Measurements from ENCODE around the gene GLYR1. TPM values are rescaled to one million over a fixed set of nuclear protein-coding genes. Genes with fewer than 3 reads are reported as not detected.

Gene GLYR1
- total and polyA plus RNA-seq, 4 donors = 18.1 to 50.2 (median 40.6) TPM

DNA sequence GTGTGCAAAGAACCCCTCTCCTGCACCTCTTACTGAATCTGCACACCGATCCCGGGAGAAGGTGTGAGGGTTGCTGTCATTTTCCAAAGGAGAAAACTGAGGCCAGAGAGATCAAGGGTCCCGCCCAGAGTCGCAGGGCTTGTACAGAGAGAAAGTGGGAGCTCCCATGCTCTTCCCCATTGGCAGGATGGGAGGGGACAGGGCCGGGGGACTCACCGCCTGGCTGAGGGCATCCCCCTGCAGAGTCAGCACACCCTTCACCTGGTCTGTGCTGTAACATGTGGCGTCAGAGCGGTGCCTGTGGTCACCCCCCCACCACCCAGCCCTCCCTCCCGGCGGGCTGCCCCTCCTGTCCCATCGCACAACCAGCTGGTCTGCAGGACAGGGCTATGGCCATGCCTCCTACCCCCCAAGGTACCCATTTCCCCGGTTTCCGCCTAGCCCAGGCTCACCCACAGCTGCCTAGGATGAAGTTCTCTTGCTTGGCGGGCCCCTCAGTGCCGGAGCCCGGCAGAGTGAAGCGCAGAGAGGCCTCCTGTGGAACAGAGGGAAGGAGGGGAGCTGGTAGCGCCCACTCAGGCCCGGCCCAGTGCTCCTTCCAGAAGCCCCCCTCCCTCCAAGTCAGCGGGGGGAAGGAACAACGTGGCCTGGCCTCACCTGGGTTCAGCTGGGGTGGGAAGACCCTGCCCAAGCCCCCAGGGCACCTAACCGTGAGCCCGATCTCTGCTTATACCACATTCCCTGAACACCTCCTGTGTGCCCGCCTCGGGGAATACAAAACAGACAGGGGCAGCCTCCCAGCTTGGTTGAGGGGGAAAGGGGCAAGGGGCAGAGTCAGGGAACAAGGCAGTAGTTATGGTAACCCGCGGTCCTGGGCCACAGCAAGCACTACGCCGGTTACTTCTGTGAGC is 45.8 kb downstream of the GLYR1 start:
- H3K36me3 ChIP-seq (ENCODE audit: control insufficient read depth in 4 of 4, insufficient read depth in 3 of 4, low read depth in 1 of 4, low read length in 3 of 4) = peaks cover 4 to 23% (median 11%) of the 10 kb centered on the region in 4 donors
- peak overlapping the region; percentile 72 to 89 (median 87) for H3K4me3 ChIP-seq (ENCODE audit: low read depth in 1 of 3, low read length in 3 of 3)
- peak overlapping the region; percentile 30 to 72 for H3K9ac ChIP-seq (ENCODE audit: low read depth in 1 of 2, low read length in 2 of 2)
- H3K9me3 ChIP-seq (ENCODE audit: control insufficient read depth in 4 of 4, low read length in 3 of 4) = no peaks in the 10 kb centered on the region
- no peak for DNase-seq (ENCODE audit: low spot score)
- peak overlapping the region; percentile 70 for H3K27ac ChIP-seq (ENCODE audit: low read depth in 1 of 2, low read length in 2 of 2)
- H3K27me3 ChIP-seq (ENCODE audit: control insufficient read depth in 4 of 4, insufficient read depth in 4 of 4, low read length in 3 of 4) = no peaks in the 10 kb centered on the region
- WGBS = 67% methylated on average over 29 of the region's 29 CpGs
- H3K4me1 ChIP-seq (ENCODE audit: control insufficient read depth in 4 of 4, insufficient read depth in 4 of 4, low read length in 3 of 4) = peaks cover 0 to 37% (median 11%) of the 10 kb centered on the region in 4 donors
- TF ChIP-seq, protein P1, sequence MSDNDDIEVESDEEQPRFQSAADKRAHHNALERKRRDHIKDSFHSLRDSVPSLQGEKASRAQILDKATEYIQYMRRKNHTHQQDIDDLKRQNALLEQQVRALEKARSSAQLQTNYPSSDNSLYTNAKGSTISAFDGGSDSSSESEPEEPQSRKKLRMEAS (IDR thresholded peaks at IDR 0.05) = no peak
- TF ChIP-seq TAF1 (conservative IDR thresholded peaks at IDR 0.05) (no peak), RAD21 (IDR thresholded peaks at IDR 0.05) (no peak), FOXA1 (IDR thresholded peaks at IDR 0.05) (no peak), ZBTB33 (IDR thresholded peaks at IDR 0.05) (no peak), NR2F2 (IDR thresholded peaks at IDR 0.05) (no peak), HNF4A (conservative IDR thresholded peaks at IDR 0.05) (no peak), YY1 (IDR thresholded peaks at IDR 0.05) (no peak)
- TF ChIP-seq, protein P2, sequence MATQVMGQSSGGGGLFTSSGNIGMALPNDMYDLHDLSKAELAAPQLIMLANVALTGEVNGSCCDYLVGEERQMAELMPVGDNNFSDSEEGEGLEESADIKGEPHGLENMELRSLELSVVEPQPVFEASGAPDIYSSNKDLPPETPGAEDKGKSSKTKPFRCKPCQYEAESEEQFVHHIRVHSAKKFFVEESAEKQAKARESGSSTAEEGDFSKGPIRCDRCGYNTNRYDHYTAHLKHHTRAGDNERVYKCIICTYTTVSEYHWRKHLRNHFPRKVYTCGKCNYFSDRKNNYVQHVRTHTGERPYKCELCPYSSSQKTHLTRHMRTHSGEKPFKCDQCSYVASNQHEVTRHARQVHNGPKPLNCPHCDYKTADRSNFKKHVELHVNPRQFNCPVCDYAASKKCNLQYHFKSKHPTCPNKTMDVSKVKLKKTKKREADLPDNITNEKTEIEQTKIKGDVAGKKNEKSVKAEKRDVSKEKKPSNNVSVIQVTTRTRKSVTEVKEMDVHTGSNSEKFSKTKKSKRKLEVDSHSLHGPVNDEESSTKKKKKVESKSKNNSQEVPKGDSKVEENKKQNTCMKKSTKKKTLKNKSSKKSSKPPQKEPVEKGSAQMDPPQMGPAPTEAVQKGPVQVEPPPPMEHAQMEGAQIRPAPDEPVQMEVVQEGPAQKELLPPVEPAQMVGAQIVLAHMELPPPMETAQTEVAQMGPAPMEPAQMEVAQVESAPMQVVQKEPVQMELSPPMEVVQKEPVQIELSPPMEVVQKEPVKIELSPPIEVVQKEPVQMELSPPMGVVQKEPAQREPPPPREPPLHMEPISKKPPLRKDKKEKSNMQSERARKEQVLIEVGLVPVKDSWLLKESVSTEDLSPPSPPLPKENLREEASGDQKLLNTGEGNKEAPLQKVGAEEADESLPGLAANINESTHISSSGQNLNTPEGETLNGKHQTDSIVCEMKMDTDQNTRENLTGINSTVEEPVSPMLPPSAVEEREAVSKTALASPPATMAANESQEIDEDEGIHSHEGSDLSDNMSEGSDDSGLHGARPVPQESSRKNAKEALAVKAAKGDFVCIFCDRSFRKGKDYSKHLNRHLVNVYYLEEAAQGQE (IDR thresholded peaks at IDR 0.05) = no peak

DNA sequence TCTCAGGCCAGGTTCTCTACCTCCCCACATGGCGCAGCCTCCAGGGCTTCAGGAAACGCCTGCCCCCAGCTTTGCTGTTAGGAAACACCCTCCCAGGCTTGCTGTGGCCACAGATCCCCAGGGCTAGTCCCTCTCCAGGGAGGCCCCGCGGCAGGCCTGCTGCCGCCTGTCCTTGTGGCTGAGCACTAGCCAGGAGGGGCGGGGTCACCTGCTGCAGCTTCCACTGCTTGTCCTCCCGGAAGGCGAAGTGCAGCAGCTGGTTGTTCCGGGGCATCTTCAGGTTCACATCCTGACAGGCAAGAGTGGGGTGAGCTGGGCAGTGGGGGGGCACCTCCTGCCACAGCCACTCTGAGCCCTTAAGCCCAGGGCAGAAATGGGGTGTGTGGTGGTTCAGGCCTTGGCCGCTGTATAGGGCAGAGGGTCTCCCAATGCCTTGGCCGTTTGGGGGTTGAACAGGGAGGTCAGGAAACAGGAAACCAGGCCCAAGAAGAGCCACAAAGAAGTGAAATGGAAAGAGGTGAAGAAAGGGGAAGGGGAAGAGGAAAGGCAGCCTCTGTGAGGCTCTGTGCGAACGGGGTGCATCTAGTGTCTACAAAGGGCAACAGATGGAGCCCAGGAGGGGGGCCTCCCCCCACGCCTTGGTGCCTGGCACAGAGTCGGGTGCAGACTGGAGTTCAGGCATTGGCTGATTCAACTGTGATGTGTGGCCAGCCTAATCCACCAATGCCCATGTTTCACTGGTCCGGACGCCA is 46.6 kb downstream of the GLYR1 start:
- Histone ChIP-seq H3K9me3 (ENCODE audit: control insufficient read depth in 4 of 4, low read length in 3 of 4) (no peaks in the 10 kb centered on the region), H3K9ac (ENCODE audit: low read depth in 1 of 2, low read length in 2 of 2) (no peak overlapping the region), H3K27me3 (ENCODE audit: control insufficient read depth in 4 of 4, insufficient read depth in 4 of 4, low read length in 3 of 4) (no peaks in the 10 kb centered on the region), H3K4me1 (ENCODE audit: control insufficient read depth in 4 of 4, insufficient read depth in 4 of 4, low read length in 3 of 4) (peaks cover 0 to 37% (median 11%) of the 10 kb centered on the region in 4 donors), H3K4me3 (ENCODE audit: low read depth in 1 of 3, low read length in 3 of 3) (no peak overlapping the region), H3K36me3 (ENCODE audit: control insufficient read depth in 4 of 4, insufficient read depth in 3 of 4, low read depth in 1 of 4, low read length in 3 of 4) (peaks cover 2 to 26% (median 10%) of the 10 kb centered on the region in 4 donors), H3K27ac (ENCODE audit: low read depth in 1 of 2, low read length in 2 of 2) (no peak overlapping the region)
- TF ChIP-seq FOXA1 (IDR thresholded peaks at IDR 0.05) (no peak), CTCF (IDR thresholded peaks at IDR 0.05; ENCODE audit: low read depth, low read length, missing input control) (no peak), SP1 (IDR thresholded peaks at IDR 0.05) (no peak), NR2F2 (IDR thresholded peaks at IDR 0.05) (peak; percentile 25), YY1 (IDR thresholded peaks at IDR 0.05) (no peak), HNF4G (IDR thresholded peaks at IDR 0.05) (no peak)
- TF ChIP-seq, protein P2 (IDR thresholded peaks at IDR 0.05) = no peak
- TF ChIP-seq, protein P1 (IDR thresholded peaks at IDR 0.05) = no peak
- DNase-seq (ENCODE audit: low spot score) = peak; percentile 64
- WGBS = 69% methylated on average over 17 of the region's 17 CpGs
